Hindlimb muscle (tissue), 1 donor: ENCODE data around the gene COA4. TPM values are rescaled to one million over a fixed set of nuclear protein-coding genes. Genes with fewer than 3 reads are reported as not detected.

ENCODE experiments used
- DNase-seq: peaks from one replicate; pipeline ENCODE4 v3.0.0-alpha.2; 2013
- polyA plus RNA-seq: library from polyadenylated mRNA; unstranded; fragments of 120-200 nt; gene quantifications from one replicate; pipeline ENCODE4 v1.2.1, GENCODE V29; 2013; ENCODE audit not compliant: insufficient read length

The COA4 gene
- polyA plus RNA-seq, 1 donor: 81.9 TPM

DNA sequence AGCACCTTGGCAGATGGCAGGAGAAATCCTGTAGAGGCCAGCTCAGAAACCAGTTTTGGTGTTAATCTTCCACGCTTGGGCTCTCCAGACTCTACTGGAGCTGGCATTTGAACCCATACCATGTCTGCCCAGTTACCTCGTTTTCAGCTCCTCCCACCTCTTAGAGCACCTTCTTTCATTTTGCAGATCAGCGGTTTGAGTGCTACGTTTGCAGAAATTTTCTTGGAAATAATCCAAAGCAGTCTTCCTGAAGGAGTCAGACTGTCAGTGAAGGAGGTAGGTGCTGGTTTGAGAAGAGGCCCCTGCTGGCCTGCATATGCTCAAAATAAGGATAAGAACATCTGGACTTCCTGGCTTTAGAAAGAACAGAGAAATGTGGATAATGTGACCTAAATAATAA, 13.7 kb downstream of the COA4 start:
- DNase-seq: no peak

DNA sequence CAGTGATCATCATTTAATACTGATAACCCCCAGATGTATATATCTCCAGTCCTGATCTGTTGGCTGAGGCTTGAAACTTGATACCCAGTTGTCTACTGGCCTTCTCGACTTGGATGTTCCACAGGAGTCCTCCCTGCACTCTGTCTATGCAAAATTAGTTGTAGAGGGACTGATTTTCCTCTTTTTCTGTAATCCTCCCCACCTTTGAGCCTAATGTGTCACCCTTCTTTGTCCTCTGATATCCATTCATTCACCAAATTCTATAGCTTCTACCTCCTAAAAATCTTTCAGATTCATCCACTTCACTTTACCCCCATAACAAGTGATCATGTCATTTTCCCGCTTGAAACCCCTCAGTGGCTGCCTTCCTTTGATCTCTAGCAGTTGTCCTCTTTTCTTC, 16.4 kb downstream of the COA4 start:
- no peak for DNase-seq

DNA sequence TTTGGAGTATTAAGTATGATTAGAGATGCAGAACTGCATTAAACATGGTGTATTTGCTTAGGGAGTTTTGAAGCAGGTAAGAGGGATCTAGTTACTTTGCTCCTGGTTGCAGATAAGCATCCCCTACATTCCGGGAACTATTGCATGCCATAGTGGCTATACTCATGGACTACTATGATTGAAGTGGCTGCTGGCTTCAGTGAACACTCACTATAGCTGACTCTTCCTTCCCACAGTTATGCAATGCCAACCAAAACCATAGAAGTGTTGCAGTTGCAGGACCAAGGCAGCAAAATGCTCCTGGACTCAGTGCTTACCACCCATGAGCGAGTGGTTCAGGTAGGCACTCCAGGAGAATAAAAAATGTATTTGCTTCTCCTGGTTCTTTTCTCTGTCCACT, 17.0 kb downstream of the COA4 start:
- no peak for DNase-seq

DNA sequence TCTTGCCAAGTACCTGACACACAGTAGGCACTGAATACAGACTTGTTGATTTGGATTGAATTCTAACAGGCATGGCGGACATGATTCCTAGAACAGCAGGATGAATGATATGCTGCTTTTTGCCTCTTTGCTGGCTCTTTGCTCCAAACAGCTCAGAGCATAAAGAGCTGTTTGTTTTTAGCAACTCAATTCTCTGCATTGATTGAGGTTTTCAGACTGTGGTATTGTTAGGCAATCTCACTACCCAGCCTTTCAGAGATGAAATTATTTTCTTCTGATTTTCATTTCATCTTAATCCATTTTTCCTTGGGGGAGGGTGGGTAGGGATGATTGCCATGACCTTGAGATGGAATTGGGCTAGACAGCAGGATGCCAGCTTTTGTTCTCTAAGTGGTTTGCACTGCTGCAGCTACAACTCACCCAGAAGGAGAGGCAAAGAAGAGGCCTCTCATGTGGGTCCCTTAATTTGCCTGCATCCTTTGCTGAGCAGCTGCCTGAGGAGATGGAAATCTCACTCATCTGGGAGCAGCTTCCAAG, 20.5 kb downstream of the COA4 start:
- DNase-seq: no peak

DNA sequence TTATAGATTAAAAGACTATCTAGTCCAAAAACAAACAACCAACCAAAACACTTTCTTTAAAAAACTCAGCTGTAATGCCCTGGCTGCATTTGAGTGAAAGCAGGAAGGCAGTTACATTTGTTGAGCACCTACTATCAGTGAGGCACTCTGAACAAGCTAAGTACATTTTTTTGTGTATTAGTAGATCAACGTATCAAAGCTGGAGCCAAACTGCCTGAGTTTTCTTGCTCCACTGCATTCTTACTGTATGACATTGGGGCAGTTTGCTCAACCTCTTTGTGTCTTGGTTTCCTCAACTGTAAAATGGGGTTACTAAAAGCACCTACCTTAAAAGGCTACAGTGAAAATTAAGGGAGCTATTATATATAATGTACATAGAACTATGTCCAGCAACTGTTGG, 22.0 kb downstream of the COA4 start:
- DNase-seq: no peak

DNA sequence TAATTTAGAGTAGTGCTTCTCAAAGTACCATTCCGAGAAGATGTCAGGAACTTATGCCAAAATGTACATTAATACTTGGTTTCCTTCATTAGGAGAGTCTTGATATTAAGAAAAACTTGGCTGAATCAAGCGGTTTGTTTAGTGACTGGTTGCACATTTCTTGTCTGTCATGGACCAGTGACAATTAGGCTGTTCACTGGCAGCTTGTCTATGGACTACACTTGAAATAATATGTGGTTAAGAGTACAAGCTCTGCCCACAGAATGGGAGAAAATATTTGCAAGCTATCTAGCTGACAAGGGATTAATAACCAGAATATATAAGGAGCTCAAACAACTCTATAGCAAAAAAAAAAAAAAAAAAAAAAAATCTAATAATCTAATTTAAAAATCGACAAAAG, 24.6 kb downstream of the COA4 start:
- DNase-seq: no peak

DNA sequence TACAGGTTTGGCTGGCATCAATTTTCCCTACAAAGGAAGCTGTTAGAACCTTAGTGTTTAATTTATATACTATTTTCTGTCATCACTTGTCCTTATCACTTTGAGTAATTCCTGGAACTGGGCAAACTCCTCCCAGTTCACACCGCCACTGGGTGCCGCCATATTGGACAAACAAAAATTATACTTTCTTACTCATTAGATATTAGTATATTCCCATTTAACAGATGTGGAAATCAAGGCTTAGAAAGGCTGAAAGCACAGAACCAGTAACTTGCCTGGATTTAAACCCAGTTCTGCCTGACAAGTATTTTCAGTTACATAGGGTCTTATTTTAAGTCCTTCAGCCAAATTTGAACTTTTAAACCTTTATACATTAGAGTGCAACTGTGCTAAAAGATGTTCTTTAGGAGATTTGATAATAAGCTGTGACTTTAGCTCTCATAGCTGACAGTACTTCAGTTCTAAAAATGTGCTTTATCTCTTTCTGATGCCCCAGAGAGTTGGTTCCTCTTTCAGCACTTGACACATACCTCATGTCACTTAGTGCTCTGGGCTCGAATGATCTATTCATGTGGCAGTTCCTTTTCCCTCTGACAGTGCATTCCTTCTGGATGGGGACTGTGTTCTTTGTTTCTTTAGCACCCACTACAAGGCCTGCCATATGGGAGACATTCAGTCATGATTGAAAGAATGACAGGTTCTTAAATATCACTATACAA, 25.4 kb downstream of the COA4 start:
- DNase-seq: no peak

DNA sequence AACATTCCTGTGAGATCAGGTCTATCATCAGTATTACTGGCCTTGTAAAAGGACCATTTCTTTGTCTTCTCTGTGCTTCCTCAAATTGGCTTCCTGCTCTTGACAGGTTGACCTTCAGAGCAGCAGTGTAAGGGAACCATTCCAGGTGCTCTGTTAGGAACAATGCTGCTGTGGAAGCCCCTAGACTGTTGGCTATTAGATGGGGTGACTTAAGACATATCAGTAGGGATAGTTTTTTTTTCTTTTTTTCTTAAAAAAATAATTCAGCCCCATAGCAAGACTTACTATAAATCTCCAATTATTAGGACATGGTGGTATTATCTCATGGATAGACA, 37.6 kb downstream of the COA4 start:
- no peak for DNase-seq

DNA sequence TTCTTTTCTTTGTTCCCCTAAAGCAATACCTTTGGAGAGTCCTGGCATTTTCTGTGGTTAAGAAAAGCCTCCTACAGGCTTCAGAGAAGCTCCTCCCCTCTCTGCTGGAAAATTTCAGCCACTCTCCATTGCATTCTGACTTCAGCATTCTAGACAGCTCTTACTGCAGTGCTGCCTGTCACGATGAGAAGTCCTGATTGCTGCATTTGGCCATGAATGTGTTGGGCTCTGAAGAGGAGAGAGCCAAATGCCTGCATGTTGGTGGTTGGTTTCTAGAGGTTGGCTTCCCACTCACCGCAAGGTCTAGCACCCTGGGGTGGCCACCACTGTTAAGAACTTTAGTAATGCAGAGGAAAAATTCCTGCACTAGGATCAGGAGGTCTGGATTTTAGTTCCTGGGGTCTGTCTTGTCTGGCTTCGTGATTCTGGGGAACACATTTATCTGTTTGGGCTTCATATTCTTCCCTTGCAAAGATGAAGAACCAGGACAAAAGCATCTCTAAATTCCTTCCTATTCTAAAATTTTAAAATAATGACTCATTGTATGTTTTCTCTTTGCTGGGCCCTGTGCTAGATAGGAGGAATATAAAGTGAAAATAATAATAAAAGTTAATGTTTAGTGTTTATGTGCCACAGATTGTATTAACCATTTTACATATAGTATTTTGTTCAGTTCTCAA, 38.1 kb downstream of the COA4 start:
- no peak for DNase-seq

DNA sequence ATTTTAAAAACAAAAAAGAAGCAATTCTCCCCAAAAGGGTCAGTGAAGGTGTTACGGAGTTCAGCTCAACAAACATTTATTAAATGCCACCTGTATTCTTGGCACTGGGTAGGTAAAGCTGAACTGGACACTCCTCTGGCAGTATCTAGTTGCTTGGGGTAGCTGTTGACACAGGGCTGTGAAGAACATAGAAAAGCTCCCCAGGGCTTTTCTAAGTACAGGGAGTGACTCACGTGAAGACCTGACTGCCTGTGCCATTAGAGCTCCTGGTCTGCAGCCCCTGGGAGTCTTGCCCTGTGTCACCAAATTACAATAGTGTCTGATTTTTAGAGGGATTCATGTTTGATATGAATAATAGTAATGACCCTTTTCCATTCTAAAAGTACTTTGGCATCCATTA, 43.6 kb downstream of the COA4 start:
- DNase-seq: no peak

DNA sequence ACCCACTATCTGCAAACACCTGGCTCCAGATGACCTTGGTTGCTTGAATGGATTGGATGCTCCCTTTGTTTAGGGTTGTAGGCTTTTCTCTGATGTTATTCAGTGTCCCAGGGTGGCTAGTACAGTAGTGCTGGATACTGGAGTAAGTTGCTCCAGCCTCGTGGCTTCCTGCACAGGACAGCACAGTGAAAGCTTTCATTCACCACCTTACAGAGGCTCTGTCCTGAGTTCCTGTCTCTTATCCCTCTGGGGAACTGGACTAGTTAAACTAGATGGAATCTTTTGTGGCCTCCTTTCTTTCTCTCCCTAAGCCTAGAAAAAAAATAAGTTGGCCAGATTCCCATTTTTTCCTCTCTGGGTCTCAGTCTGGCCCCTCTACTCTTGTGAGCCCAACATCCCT, 46.4 kb downstream of the COA4 start:
- no peak for DNase-seq

Other genes with a start within 250 kb of the COA4 start
- gene PLEKHB1, start 230.3 kb downstream of the COA4 start, polyA plus RNA-seq: 0.99 TPM
- 87.8 TPM for gene RAB6A, start 115.8 kb downstream of the COA4 start, polyA plus RNA-seq
- 35.9 TPM for gene MRPL48, start 89.0 kb downstream of the COA4 start, polyA plus RNA-seq
- 46.4 TPM for gene PAAF1, start 153 bp upstream of the COA4 start, polyA plus RNA-seq
- 0.44 TPM for gene DNAJB13, start 74.2 kb upstream of the COA4 start, polyA plus RNA-seq
- 201 TPM for gene UCP2, start 106.0 kb upstream of the COA4 start, polyA plus RNA-seq
- 4.7 TPM for gene UCP3, start 132.2 kb upstream of the COA4 start, polyA plus RNA-seq